K562 treated with DMSO at 1 percent for 48 hours (cell line): ENCODE measurements around the gene RIT1. TPM values are rescaled to one million over a fixed set of nuclear protein-coding genes. Genes with fewer than 3 reads are reported as not detected.

ENCODE experiments used
- total RNA-seq: library from RNA; unstranded; fragments of 300-600 nt; gene quantifications from 2 replicates; pipeline ENCODE4 v1.2.3, GENCODE V29; 2022; ENCODE audit warnings: low replicate concordance; ENCODE audit errors: extremely low read depth

RIT1 gene
- total RNA-seq: not detected in 2 replicates

GRCh38 chr1:155911156-155912055 is at the start of gene RIT1:
Gene RIT1 (minus strand): TSS chr1:155911349. CDS start chr1:155910761, 588 bp downstream.

DNA sequence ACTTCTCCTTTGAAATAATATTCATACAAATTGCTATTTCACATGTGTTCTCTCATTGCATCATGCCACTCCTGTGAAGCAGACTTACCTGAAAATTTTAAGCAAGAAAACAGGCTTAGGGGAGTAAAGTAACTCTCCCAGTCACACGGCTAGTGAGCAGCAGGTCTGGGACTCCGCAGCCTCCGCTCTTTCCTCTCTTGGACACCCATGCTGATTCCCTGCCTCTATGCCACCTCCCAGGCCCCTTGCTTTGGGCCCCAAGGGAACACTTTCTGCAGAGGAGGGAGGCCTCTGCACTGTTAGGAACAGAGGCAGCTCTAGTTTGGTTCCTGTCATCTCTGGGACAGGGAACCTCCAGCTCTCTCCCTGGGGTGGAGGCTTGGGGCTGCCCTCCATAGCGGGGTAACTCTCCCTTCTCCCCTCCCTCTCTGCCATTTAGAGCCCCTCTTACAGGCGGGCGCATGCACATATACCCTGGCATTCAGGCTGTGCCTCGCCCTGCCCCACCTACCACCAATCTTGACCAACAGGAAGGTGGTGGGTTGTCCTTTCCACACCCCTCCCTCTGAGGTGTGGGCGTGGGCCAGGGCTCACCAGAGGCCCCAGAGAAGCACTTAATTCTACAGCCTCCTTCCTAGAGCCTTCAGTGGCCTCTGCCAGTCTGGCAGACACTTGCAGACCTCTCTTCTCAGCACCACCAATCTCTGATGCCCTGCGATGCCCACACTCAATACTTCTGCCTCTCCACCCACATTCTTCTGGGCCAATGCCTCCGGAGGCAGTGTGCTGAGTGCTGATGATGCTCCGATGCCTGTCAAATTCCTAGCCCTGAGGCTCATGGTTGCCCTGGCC is 30.1 kb upstream of the RIT1 start, which contains the start of gene RXFP4:
Gene RXFP4 (plus strand): TSS at position 646 of the 852 bp plus-strand sequence. CDS start 72 bp downstream, at position 718.

DNA sequence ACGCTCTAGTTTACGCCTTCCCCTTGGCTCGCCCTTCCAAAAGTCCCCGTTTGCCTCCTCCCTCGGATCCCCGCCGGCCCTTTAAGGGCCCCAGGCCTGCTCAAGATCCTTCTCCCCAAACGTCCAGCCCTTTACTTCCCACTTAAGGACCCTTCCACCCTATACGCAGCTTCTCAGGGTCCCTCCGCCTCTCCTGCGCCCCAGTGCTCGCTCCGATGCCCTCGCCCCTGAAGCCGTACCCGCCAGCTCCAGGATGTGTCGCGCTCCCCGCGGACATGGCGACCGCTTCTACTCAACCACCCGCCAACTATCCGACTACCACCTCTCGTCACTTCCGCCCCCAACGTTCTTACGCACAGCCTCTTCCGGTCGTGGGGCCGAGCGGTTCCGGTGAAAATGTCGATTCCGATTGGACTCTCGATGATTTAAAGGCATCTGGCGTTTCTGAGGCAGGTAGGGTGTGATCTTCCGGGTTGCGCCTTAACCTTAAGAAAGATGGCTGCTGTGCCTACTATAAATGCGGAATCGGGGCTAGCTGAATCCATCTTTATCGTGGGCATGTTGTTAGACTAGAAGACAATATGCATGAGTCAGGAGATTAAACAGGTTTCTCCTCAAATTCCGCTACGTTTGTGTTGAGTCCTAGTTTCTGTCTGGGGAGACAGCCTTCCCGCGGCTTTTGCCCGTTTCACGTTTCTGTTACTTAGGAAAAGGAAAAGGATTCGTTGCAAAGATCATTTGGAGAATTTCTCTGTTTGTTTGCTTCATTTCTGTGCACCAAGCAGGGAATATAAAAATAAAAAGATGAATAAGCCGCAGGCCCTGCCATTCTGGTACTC is 23.2 kb upstream of the RIT1 start, which contains the start of gene KHDC4:
Gene KHDC4 (minus strand): TSS at position 317 of the 839 bp plus-strand sequence. CDS start 40 bp downstream, at position 277.

GRCh38 chr1:155859234-155859829 is 51.8 kb downstream of the RIT1 start, which contains the start of gene SYT11:
Gene SYT11 (plus strand): TSS chr1:155859567. CDS start chr1:155859762, 195 bp downstream.

DNA sequence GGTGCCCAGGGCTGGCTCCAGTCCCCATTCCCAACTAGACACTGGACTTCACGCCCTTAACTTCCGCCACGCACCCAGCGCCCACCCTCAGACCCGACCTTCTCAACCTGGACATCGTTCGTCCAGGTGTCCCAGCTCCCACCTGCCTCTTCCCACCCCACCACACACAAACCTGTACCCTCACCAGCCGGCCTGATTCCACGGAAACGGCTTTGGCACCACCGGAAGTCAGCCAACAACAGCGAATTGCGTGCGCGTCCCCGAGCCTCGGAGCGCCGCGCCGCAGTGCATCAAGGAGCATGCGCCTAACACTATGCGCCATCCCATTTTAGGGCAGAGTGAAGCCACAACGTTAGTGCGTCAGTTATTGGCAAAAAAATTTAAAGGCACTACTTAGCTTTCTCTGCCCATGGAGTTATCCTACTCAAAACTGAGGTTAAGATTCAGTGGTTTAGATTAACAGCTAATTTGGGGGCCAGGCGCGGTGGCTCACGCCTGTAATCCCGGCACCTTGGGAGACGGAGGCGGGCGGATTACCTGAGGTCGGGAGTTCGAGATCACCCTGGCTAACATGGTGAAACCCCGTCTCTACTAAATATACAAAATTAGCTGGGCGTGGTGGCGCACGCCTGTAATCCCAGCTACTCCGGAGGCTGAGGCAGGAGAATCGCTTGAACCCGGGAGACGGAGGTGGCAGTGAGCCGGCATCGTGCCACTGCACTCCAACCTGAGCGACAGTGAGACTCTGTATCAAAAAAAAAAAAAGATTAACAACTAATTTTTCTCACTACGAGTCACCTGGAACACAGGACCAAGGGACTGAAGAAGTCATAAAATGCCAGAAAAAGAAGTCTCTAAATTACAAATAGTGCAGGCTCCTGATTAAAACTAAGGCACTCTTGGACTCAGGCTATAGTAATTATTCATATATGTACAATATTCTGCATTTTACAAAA is 53.9 kb downstream of the RIT1 start, which contains the start of gene GON4L:
Gene GON4L (minus strand): TSS at position 240 of the 956 bp plus-strand sequence. CDS start 3,434 bp downstream, outside the sequence.

Other genes starting within 250 kb of the RIT1 start
- gene YY1AP1, start 222.6 kb downstream of the RIT1 start, total RNA-seq: not detected in 2 replicates
- gene DAP3, start 222.3 kb downstream of the RIT1 start, total RNA-seq: not detected in 2 replicates
- gene GON4L, start 54.1 kb downstream of the RIT1 start, total RNA-seq: not detected in 2 replicates
- gene SYT11, start 51.8 kb downstream of the RIT1 start, total RNA-seq: not detected in 2 replicates
- gene KHDC4, start 23.1 kb upstream of the RIT1 start, total RNA-seq: not detected in 2 replicates
- not detected in 2 replicates for gene RXFP4, start 30.3 kb upstream of the RIT1 start, total RNA-seq
- not detected in 2 replicates for gene ARHGEF2, start 67.2 kb upstream of the RIT1 start, total RNA-seq
- not detected in 2 replicates for gene SSR2, start 109.6 kb upstream of the RIT1 start, total RNA-seq
- gene UBQLN4, start 142.4 kb upstream of the RIT1 start, total RNA-seq: not detected in 2 replicates
- gene LAMTOR2, start 143.4 kb upstream of the RIT1 start, total RNA-seq: not detected in 2 replicates
- not detected in 2 replicates for gene RAB25, start 149.8 kb upstream of the RIT1 start, total RNA-seq
- gene MEX3A, start 171.1 kb upstream of the RIT1 start, total RNA-seq: not detected in 2 replicates
- gene LMNA, start 203.4 kb upstream of the RIT1 start, total RNA-seq: not detected in 2 replicates
- not detected in 2 replicates for gene SEMA4A, start 242.2 kb upstream of the RIT1 start, total RNA-seq